ENCODE measurements around the gene STKLD1.
A peak's percentile ranks its signal among the peaks of the same experiment; 100 is the strongest.

STKLD1 gene

GRCh38 chr9:133402689-133403088 lies 26.5 kb downstream of the STKLD1 start:
- TF ChIP-seq CREB1 (IDR thresholded peaks at IDR 0.05; ENCODE audit: low read depth) (no peak), NFIC (IDR thresholded peaks at IDR 0.05) (no peak), MAX (IDR thresholded peaks at IDR 0.05) (no peak), REST (IDR thresholded peaks at IDR 0.05; ENCODE audit: low read depth) (no peak), CEBPB (IDR thresholded peaks at IDR 0.05) (no peak), EP300 (IDR thresholded peaks at IDR 0.05; ENCODE audit: borderline replicate concordance) (no peak), TAF1 (IDR thresholded peaks at IDR 0.05; ENCODE audit: low read depth) (no peak), TEAD4 (IDR thresholded peaks at IDR 0.05) (no peak), FOXM1 (IDR thresholded peaks at IDR 0.05; ENCODE audit: borderline replicate concordance, low read depth) (no peak), YY1 (IDR thresholded peaks at IDR 0.05; ENCODE audit: low read depth) (no peak), RAD21 (IDR thresholded peaks at IDR 0.05; ENCODE audit: low read depth) (no peak), EGR1 (IDR thresholded peaks at IDR 0.05) (no peak), USF1 (IDR thresholded peaks at IDR 0.05) (no peak), ZBTB7A (IDR thresholded peaks at IDR 0.05; ENCODE audit: low read depth) (no peak), TCF12 (IDR thresholded peaks at IDR 0.05; ENCODE audit: low read depth) (no peak)

- TF ChIP-seq RAD21 (IDR thresholded peaks at IDR 0.05; ENCODE audit: low read depth) (peak; percentile 66), CEBPB (IDR thresholded peaks at IDR 0.05) (no peak)
These were observed 27.7 kb downstream of the STKLD1 start for GRCh38 chr9:133403766-133404453.

GRCh38 chr9:133404454-133405002 lies 28.4 kb downstream of the STKLD1 start:
- TF ChIP-seq EGR1 (IDR thresholded peaks at IDR 0.05) (no peak), RAD21 (IDR thresholded peaks at IDR 0.05; ENCODE audit: low read depth) (no peak), FOXM1 (IDR thresholded peaks at IDR 0.05; ENCODE audit: borderline replicate concordance, low read depth) (no peak), REST (IDR thresholded peaks at IDR 0.05; ENCODE audit: low read depth) (no peak), CREB1 (IDR thresholded peaks at IDR 0.05; ENCODE audit: low read depth) (no peak), CEBPB (IDR thresholded peaks at IDR 0.05) (no peak), MAX (IDR thresholded peaks at IDR 0.05) (no peak), NFIC (IDR thresholded peaks at IDR 0.05) (no peak), TEAD4 (IDR thresholded peaks at IDR 0.05) (no peak), ZBTB7A (IDR thresholded peaks at IDR 0.05; ENCODE audit: low read depth) (no peak), TCF12 (IDR thresholded peaks at IDR 0.05; ENCODE audit: low read depth) (no peak), YY1 (IDR thresholded peaks at IDR 0.05; ENCODE audit: low read depth) (no peak), TAF1 (IDR thresholded peaks at IDR 0.05; ENCODE audit: low read depth) (no peak), EP300 (IDR thresholded peaks at IDR 0.05; ENCODE audit: borderline replicate concordance) (no peak), USF1 (IDR thresholded peaks at IDR 0.05) (no peak)

- TF ChIP-seq TEAD4 (IDR thresholded peaks at IDR 0.05) (no peak), NFIC (IDR thresholded peaks at IDR 0.05) (no peak), EGR1 (IDR thresholded peaks at IDR 0.05) (no peak), USF1 (IDR thresholded peaks at IDR 0.05) (no peak), TCF12 (IDR thresholded peaks at IDR 0.05; ENCODE audit: low read depth) (no peak), CEBPB (IDR thresholded peaks at IDR 0.05) (no peak), EP300 (IDR thresholded peaks at IDR 0.05; ENCODE audit: borderline replicate concordance) (no peak), ZBTB7A (IDR thresholded peaks at IDR 0.05; ENCODE audit: low read depth) (no peak), MAX (IDR thresholded peaks at IDR 0.05) (no peak), FOXM1 (IDR thresholded peaks at IDR 0.05; ENCODE audit: borderline replicate concordance, low read depth) (no peak), YY1 (IDR thresholded peaks at IDR 0.05; ENCODE audit: low read depth) (no peak), REST (IDR thresholded peaks at IDR 0.05; ENCODE audit: low read depth) (no peak), RAD21 (IDR thresholded peaks at IDR 0.05; ENCODE audit: low read depth) (no peak), TAF1 (IDR thresholded peaks at IDR 0.05; ENCODE audit: low read depth) (no peak), CREB1 (IDR thresholded peaks at IDR 0.05; ENCODE audit: low read depth) (no peak)
These were observed 29.6 kb downstream of the STKLD1 start for GRCh38 chr9:133405508-133406438.

Data from Ishikawa (cell line).